Stimulated activated CD4-positive, alpha-beta T cell treated with anti-CD3 and anti-CD28 coated beads, Interleukin-1b, Interleukin-23, amount 100 ng/mL, for 4 hours (primary cell): ENCODE data around the gene COLGALT1.
A peak's percentile ranks its signal among the peaks of the same experiment; 100 is the strongest.
"Not testable (repeated sequence)": the region's sequence is repeated elsewhere in the genome, so short reads cannot be mapped to it uniquely, and the experiment has no call there.

ENCODE experiments used
- DNase-seq, 2 donors: peaks; one replicate each; pipeline ENCODE4 v3.0.0-alpha.2; 2020; ENCODE audit warnings: low read depth in 2 of 2

COLGALT1 gene

DNA sequence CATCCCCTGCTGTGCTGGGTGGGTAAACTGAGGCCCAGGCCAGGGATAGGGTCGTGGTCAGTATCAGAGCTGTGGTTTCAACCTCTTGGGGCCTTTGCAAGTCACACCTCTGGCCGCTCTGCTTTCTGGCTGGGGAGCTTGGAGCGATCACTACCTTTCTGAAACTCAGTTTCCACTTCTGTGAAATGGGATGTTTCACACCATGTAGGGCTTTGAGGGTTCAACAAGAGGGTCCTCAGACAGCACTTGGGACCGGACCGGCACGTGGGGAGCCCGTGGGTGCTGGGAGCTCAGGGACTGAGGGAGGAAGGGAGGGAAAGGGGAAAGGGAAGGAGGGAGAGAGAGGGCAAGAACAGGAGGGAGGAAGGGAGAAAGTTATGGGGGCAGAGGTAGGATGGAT lies 22.9 kb upstream of the COLGALT1 start:
- DNase-seq, result no peak

GRCh38 chr19:17534767-17535166 lies 20.7 kb upstream of the COLGALT1 start:
- no peak for DNase-seq

- no peak for DNase-seq
These were observed 18.5 kb upstream of the COLGALT1 start for GRCh38 chr19:17536955-17537354.

DNA sequence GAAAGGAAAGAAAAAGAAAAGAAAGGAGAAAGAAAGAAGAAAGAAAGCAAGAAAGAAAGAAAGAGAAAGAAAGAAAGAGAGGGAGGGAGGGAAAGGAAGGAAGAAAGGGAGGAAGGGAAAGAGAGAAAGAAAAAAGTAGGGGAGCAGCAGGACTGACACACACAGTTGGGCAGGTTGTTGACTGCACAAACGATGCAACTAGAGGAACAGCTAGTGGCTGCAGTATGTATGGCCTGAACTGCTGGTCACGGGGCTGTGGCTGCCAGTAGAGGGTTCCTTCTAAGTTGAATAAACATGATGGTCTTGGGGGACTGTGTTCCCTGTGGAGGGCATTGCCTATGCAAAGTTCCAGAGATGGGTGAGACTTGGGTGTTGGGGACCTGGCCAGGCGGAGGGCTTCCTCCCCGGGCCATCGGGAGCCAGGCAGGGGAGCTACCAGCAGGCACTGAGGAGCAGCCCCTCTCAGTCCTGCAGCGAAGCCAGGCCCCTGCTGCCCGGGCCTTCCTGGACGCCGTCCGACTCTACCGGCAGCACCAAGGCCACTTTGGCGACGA lies 16.7 kb upstream of the COLGALT1 start:
- no peak for DNase-seq

- DNase-seq, result peak; percentile 92 to 93
These were observed 16.0 kb upstream of the COLGALT1 start for GRCh38 chr19:17539238-17540117.

DNA sequence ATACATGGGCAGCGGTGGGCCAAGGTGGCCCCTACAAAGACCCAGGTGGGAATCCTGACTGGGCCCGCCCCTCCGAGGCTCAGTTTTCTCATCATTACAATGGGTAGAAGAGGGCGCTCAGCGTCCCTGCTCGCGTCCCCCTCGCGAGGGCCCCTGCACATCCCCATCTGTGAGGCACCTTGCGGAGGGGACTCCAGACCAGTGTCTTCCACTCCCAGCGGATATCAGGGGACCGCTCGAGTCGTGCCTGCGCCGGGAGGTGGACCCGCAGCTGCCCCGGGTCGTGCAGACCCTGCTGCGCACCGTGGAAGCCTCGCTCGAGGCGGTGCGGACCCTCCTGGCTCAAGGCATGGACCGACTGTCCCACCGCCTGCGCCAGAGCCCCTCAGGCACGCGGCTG lies 15.3 kb upstream of the COLGALT1 start:
- DNase-seq, result no peak

DNA sequence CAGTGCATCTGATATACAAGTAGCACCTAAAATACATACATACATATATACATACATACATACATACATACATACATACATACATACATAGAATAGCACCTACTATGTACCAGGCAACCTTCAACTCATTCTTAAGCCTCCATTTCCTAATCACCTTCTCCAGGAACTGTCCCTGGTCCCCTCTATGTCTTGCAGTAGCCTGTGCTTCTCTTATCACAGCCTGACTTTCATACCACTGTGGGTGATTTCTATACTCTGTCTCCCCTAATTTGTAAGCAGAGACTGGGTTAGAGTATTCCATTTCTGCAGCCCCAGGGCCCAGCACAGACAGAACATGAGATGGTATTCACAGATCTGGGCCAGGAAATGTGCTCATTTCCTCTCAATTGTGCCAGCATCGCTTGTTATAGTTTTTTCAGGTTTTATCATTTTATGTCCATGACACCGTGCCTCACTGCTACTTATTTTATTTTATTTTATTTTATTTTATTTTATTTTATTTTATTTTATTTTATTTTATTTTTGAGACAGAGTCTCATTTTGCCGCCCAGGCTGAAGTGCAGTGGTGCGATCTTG lies 14.2 kb upstream of the COLGALT1 start:
- DNase-seq, result no peak

DNA sequence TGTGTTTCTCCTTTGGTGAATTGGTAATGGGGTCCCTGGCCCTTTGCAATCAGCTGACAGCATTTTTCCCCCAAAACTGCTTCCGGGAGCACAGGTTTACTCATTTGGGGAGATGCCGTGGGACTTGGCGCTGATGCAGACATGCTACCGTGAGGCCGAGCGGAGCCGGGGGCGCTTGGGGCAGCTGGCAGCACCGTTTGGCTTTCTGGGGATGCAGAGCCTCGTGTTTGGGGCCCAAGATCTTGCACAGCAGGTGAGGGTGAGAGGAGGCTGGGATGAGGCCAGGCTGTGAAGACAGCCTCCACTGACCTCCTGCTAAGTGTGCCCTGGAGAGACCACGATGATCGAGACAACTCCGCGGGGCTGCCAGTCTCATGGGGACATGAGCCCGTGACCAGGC lies 13.4 kb upstream of the COLGALT1 start:
- no peak for DNase-seq

GRCh38 chr19:17542793-17543582 lies 12.5 kb upstream of the COLGALT1 start:
- DNase-seq, result no peak

DNA sequence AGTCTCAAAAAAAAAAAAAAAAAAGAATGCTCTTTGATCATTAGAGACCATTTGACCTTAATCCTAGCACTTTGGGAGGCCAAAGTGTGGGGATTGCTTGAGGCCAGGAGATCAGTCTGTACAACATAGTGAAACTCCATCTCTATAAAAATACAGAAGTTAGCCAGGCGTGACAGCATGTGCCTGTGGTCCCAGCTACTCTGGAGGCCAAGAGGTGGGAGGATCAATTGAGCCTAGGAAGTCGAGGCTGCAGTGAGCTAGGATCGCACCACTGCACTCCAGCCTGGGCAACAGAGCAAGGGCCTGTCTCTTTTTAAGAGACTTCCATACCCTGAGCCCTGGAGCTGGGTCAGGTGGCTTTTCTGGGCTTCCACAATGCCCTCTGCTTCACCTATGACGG lies 11.5 kb upstream of the COLGALT1 start:
- DNase-seq, result no peak

DNA sequence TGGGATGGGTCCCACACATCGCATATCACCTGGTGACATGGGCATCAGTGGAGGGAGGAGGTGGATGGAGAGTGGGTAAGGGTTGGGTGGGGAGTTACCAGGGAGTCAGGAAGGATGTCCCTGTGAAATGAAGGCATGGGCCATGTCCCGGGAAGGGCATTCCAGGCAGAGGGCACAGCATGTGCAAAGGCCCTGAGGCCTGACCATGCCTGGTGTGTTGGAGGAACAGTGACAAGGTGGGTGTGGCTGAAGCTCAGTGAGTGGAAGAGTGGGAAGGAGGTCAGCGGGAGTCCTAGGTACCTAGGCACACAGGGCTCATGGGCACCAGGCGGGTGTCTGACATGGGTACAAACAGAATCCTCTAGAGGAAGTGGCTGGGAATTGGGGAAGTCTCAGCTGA lies 11.0 kb upstream of the COLGALT1 start:
- no peak for DNase-seq

DNA sequence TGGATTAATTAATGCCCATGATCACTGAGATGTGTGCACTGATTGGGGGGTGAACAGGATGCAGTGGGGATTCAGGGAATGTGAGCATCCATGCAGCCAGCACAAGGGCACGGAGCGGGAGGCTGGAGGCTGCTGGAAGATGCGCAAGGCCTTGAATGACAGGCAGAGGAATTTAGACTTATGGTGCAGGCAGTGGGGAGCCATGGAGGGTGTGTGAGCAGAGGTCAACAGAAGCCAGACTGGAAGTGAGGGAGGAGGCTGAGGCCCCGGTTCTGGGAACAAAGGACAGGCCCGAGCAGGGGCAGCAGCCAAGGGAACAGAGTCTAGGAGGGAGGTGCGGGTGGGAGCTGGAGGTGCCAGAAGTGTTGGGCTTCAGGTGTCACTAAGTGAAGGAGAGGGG lies 7.3 kb upstream of the COLGALT1 start:
- no peak for DNase-seq

- no peak for DNase-seq
These were observed 6.2 kb upstream of the COLGALT1 start for GRCh38 chr19:17549085-17549740.

DNA sequence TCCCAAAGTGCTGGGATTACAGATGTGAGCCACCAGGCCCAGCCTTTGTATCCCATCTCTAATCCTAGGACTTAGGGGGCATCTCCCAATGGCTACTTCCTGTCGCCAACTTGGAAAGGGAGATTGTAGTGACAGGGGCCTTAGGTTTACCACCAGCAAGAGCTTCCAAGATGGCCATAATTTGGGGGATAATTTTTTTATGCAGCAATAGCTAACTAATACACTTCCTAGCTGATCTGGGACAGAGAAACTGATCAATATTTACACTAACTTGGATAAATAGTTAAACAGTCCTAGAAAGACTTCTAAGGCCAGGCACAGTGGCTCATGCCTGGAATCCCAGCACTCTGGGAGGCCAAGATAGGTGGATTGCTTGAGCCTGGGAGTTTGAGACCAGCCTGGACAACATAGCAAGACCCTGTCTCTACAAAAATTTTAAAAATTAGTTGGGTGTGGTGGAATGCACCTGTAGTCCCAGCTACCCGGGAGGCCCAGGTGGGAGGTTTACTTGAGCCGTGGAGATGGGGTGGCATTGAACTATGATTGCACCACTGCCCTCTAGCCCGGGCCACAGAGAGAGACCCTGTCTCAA lies 5.3 kb upstream of the COLGALT1 start:
- no peak for DNase-seq

DNA sequence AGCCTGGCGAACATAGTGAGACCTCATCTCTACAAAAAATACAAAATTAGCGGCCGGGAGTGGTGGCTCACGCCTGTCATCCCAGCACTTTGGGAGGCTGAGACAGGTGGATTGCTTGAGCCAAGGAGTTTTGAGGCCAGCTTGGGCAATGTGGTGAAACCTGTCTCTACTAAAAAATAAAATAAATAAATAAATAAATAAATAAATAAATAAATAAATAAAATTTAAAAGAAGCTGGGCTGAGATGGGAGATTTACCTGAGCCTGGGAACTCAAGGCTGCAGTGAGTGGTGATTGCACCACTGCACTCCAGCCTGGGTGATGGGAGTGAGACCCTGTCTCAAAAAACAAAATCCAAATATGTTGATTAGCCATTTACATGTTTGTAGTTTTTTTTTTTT lies 2.7 kb upstream of the COLGALT1 start:
- not testable (repeated sequence) for DNase-seq

GRCh38 chr19:17553256-17553655 lies 2.2 kb upstream of the COLGALT1 start:
- DNase-seq, result no peak

- DNase-seq, result no peak
These were observed 425 bp upstream of the COLGALT1 start for GRCh38 chr19:17554968-17555479.

DNA sequence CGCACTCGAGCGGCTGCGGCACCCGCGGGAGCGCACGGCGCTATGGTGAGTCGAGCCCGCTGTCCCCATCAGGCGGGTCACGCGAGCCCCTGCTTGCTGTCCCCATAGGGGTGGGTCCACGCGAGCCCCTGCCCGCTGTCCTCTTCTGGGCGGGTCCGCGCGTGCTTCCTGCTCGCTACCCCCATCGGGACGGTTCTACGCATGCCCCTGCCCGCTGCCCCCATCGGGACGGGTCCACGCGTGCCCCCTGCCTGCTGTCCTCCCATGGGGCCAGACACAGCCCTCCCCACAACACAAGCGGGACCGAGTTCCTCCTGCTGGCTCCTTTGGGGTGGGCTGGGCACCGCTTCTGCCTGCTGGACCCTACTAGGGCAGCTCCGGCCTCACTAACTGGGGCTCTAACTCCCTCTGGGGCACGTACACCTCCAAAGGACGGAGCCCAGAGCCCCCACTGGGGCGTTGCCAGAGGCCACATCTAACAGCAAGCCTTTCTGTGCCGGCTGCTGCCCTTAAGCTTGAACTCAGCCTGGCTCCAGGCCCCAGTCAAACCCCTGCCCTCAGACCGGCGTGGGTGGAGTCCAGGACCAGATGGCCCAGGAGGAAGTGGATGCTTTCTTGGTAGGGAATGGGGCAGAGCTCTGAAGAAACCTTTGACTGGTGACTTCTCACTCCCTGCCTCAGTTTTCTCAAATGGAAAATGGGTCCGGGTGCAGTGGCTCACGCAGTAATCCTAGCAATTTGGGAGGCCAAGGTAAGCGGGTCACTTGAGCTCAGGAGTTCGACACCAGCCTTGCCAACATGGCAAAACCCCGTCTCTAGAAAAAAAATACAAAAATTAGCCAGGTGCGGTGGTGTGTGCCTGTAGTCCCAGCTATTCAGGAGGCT lies 722 bp downstream of the COLGALT1 start:
- DNase-seq, result peak; percentile 7 to 47

DNA sequence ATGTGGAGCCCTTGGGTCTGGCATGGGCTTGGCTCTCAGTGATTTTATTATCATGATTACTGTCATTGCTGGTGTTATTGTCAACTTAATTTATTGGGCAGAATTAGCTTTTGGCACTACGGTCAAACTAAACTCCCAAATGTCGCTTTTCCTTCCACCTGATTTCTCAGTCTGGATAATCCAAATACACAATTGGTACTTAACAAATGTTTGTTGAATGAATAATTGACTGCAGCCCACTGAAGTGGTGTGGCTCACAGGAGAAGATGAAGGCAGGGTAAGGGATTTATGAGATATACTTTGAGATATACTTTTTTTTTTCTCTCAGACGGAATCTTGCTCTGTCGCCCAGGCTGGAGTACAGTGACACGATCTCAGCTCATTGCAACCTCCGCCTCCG lies 1.5 kb downstream of the COLGALT1 start:
- DNase-seq, result no peak

DNA sequence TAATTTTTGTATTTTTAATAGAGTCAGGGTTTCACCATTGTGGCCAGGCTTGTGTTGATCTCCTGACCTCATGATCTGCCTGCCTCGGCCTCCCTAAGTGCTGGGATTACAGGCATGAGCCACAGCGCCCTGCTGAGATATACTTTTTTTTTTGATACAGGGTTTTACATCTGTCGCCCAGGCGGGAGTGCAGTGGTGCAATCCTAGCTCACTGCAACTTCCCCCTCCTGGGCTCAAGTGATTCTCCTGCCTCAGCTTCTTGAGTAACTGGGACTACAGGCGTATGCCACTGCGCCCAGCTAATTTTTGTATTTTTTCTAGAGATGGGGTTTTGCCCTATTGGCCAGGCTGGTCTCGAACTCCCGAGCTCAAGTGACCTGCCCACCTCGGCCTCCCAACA lies 2.0 kb downstream of the COLGALT1 start:
- DNase-seq, result no peak
